ENCODE results near the gene HPN.

Gene HPN

GRCh38 chr19:35060160-35060855, 18.8 kb downstream of the HPN start:
- H3K4me3 ChIP-seq (replicated peaks in 1 of 2; ENCODE audit: low read depth in 2 of 2, low read length in 2 of 2) = no peak overlapping the region
- DNase-seq (ENCODE audit: low read depth in 2 of 2) = no peak
- TF ChIP-seq, protein P1, sequence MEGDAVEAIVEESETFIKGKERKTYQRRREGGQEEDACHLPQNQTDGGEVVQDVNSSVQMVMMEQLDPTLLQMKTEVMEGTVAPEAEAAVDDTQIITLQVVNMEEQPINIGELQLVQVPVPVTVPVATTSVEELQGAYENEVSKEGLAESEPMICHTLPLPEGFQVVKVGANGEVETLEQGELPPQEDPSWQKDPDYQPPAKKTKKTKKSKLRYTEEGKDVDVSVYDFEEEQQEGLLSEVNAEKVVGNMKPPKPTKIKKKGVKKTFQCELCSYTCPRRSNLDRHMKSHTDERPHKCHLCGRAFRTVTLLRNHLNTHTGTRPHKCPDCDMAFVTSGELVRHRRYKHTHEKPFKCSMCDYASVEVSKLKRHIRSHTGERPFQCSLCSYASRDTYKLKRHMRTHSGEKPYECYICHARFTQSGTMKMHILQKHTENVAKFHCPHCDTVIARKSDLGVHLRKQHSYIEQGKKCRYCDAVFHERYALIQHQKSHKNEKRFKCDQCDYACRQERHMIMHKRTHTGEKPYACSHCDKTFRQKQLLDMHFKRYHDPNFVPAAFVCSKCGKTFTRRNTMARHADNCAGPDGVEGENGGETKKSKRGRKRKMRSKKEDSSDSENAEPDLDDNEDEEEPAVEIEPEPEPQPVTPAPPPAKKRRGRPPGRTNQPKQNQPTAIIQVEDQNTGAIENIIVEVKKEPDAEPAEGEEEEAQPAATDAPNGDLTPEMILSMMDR (IDR thresholded peaks at IDR 0.05; ENCODE audit: low read depth, low read length) = no peak

DNA sequence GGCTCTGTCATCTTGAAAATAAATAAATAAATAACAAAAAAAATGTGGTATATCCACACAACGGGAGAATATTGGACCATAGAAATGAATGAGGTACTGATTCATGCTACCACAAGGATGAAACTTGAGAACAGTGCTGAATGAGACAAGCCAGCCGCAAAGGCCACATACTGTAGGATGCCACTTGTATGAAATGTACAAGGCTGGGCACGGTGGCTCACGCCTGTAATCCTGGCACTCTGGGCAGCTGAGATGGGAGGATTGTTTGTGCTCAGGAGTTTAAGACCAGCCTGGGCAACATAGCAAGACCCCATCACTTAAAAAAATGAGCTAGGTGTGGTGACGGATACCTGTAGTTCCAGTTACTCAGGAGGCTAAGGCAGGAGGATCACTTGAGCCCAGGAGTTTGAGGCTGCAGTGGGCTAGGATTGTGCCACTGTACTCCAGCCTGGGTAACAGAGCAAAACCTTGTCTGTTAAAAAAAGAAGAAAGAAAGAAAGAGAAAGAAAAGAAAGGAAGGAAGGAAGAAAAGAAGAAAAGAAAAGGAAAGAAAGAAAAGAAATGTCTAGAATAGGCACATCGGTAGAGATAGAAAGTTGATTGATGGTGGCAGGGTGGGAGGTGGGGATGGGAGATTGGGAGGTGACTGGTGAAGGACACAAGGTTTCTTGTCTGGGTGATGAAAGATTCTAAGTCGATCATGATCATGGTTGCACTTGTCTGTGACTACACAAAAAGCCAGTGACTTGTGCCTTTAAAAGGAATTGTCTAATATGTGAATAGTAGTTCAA, 20.3 kb downstream of the HPN start:
- TF ChIP-seq, protein P1 (IDR thresholded peaks at IDR 0.05; ENCODE audit: low read depth, low read length) = no peak
- DNase-seq (ENCODE audit: low read depth in 2 of 2) = no peak
- no peak overlapping the region for H3K4me3 ChIP-seq (replicated peaks in 1 of 2; ENCODE audit: low read depth in 2 of 2, low read length in 2 of 2)

DNA sequence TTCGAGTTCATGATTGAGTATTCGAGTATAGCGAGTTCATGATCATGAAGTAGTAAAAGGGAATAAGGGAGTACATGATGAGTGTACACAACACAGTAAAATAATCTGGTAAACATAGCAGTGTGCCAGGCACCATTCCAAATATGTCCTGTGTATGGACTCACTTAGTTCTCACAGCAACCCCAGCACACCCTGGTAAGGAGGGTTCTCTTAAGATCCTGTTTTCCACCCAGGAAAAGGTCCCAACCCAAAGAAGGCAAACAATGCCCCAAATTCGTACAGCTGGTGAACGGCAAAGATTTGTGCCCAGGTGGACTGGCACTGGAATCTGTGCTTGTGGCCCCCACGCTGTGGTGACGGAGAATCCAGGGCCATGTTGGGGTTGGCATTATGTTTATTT, 21.4 kb downstream of the HPN start:
- TF ChIP-seq, protein P1 (IDR thresholded peaks at IDR 0.05; ENCODE audit: low read depth, low read length) = no peak
- no peak for DNase-seq (ENCODE audit: low read depth in 2 of 2)
- H3K4me3 ChIP-seq (replicated peaks in 1 of 2; ENCODE audit: low read depth in 2 of 2, low read length in 2 of 2) = no peak overlapping the region

DNA sequence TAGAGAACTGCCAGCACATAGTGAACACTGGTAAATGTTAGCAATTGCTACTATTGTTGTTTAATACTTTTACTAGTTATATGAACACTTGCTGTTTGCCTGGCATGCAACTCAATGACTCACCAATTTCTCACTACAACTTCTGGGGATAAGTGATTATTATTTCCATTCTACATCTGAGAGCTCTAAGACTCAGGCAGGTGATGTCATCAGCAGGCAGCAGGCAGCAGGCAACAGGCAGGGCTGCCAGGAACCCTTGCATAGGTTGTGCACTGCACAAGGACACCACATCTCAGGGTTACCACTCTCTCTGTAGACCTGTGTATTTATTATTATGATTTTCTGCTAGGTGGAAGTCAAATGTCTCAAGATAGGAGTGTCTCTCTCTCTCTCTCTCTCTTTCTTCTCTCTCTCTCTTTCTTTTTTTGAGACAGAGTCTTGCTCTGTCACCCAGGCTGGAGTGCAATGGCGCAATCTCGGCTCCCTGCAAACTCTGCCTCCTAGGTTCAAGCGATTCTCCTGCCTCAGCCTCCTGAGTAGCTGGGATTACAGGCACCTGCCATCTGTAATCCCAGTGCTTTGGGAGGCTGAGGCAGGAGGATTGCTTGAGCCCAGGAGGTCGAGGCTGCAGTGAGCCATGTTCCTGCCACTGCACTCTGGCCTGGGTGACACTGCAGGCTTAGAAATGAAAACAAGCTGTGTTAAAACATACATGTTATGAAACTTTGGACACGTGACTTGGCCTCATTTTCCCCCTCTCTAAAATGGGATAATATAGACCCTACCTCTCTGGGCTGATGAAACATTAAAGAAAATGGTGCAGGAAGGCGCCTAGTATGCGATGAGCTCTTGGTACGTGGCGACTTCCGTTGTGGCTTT, 22.7 kb downstream of the HPN start:
- H3K4me3 ChIP-seq (replicated peaks in 1 of 2; ENCODE audit: low read depth in 2 of 2, low read length in 2 of 2) = no peak overlapping the region
- TF ChIP-seq, protein P1 (IDR thresholded peaks at IDR 0.05; ENCODE audit: low read depth, low read length) = no peak
- peak; percentile 51 to 70 for DNase-seq (ENCODE audit: low read depth in 2 of 2)

DNA sequence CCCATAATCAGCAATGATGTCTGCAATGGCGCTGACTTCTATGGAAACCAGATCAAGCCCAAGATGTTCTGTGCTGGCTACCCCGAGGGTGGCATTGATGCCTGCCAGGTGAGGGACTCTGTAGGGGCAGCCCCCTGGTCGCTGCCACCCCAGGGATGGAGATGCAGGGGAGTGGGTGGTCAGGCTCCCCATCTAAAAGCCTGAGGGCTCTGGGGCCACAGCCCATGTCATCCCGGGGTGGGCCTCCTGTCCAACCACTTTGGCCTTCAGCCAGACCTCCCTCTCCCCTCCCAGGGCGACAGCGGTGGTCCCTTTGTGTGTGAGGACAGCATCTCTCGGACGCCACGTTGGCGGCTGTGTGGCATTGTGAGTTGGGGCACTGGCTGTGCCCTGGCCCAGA, 24.1 kb downstream of the HPN start:
- no peak for DNase-seq (ENCODE audit: low read depth in 2 of 2)
- no peak overlapping the region for H3K4me3 ChIP-seq (replicated peaks in 1 of 2; ENCODE audit: low read depth in 2 of 2, low read length in 2 of 2)
- TF ChIP-seq, protein P1 (IDR thresholded peaks at IDR 0.05; ENCODE audit: low read depth, low read length) = no peak

DNA sequence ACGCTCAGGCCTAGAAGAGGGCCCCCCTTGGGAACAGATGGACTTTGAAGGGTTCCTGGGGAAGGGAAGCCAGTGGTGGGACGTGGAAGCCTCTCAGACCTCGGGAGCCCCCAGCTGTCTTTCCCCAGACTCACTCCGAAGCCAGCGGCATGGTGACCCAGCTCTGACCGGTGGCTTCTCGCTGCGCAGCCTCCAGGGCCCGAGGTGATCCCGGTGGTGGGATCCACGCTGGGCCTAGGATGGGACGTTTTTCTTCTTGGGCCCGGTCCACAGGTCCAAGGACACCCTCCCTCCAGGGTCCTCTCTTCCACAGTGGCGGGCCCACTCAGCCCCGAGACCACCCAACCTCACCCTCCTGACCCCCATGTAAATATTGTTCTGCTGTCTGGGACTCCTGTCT, 24.6 kb downstream of the HPN start:
- no peak for DNase-seq (ENCODE audit: low read depth in 2 of 2)
- TF ChIP-seq, protein P1 (IDR thresholded peaks at IDR 0.05; ENCODE audit: low read depth, low read length) = no peak
- H3K4me3 ChIP-seq (replicated peaks in 1 of 2; ENCODE audit: low read depth in 2 of 2, low read length in 2 of 2) = no peak overlapping the region

Data from cardiac fibroblast (primary cell).